Stomach smooth muscle (tissue), 2 donors: ENCODE results near the gene HPS5.
"Not testable (repeated sequence)": the region's sequence is repeated elsewhere in the genome, so short reads cannot be mapped to it uniquely, and the experiment has no call there.

Experiments used
- H3K27ac ChIP-seq: one replicate; pipeline ENCODE4 v1.7.0; 2013; ENCODE audit warnings: mild to moderate bottlenecking, low read length, inconsistent platforms
- H3K27me3 ChIP-seq, 2 donors: one replicate each; pipeline ENCODE4 v1.7.0; 2013; ENCODE audit warnings: low read length in 2 of 2; ENCODE audit not compliant: insufficient read depth in 2 of 2, control insufficient read depth in 1 of 2
- H3K36me3 ChIP-seq, 2 donors: one replicate each; pipeline ENCODE4 v1.7.0; 2013; ENCODE audit warnings: low read length in 2 of 2; ENCODE audit not compliant: control insufficient read depth in 2 of 2, insufficient read depth in 2 of 2
- H3K4me1 ChIP-seq: one replicate; pipeline ENCODE4 v1.7.0; 2013; ENCODE audit warnings: low read length; ENCODE audit not compliant: control insufficient read depth, insufficient read depth
- H3K4me3 ChIP-seq, 2 donors: one replicate each; pipeline ENCODE4 v1.7.0; 2013; ENCODE audit warnings: low read length in 2 of 2
- H3K9ac ChIP-seq, 2 donors: one replicate each; pipeline ENCODE4 v1.7.0; 2013; ENCODE audit warnings: low read length in 2 of 2, mild to moderate bottlenecking in 1 of 2
- H3K9me3 ChIP-seq, 2 donors: one replicate each; pipeline ENCODE4 v1.7.0; 2013; ENCODE audit warnings: low read length in 2 of 2; ENCODE audit not compliant: control insufficient read depth in 2 of 2
- donor health status: healthy.
- donor health status: Pancreatic carcinoma.

The HPS5 gene

GRCh38 chr11:18358646-18359045, 36.7 kb upstream of the HPS5 start:
- Histone ChIP-seq H3K4me1 (no peaks in the 10 kb centered on the region), H3K9ac (no peak overlapping the region), H3K9me3 (no peaks in the 10 kb centered on the region), H3K27me3 (no peaks in the 10 kb centered on the region), H3K36me3 (peaks cover 27 to 33% of the 10 kb centered on the region in 2 donors), H3K27ac (no peak overlapping the region), H3K4me3 (no peak overlapping the region)

GRCh38 chr11:18352581-18352980, 30.6 kb upstream of the HPS5 start:
- no peaks in the 10 kb centered on the region for H3K27me3 ChIP-seq
- H3K27ac ChIP-seq: no peak overlapping the region
- no peaks in the 10 kb centered on the region for H3K9me3 ChIP-seq
- H3K36me3 ChIP-seq: peaks cover 13 to 37% of the 10 kb centered on the region in 2 donors
- H3K4me3 ChIP-seq: no peak overlapping the region
- H3K4me1 ChIP-seq: no peaks in the 10 kb centered on the region
- H3K9ac ChIP-seq: no peak overlapping the region

- no peaks in the 10 kb centered on the region for H3K27me3 ChIP-seq
- H3K36me3 ChIP-seq: peaks cover 26 to 42% of the 10 kb centered on the region in 2 donors
- no peak overlapping the region for H3K9ac ChIP-seq
- H3K4me3 ChIP-seq: no peak overlapping the region
- H3K27ac ChIP-seq: no peak overlapping the region
- H3K9me3 ChIP-seq: no peaks in the 10 kb centered on the region
- no peaks in the 10 kb centered on the region for H3K4me1 ChIP-seq
These were observed 25.7 kb upstream of the HPS5 start for GRCh38 chr11:18347471-18348125.

DNA sequence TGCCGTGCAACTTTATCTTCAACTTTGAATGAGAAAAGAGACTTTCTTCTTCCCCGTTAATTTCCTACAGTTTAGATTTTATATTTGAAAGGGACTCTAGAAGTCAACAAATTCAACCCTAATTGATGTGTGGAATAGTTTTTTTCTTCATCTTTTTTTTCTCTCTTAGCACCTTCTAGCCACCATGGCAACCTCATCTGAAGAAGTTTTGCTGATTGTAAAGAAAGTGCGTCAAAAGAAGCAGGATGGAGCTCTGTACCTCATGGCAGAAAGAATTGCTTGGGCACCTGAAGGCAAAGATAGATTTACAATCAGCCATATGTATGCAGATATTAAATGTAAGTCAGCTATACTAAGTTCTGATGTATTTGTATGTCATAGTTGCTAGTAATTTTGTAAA, 11.0 kb upstream of the HPS5 start:
- Histone ChIP-seq H3K9ac (no peak overlapping the region), H3K36me3 (peaks cover 25 to 30% of the 10 kb centered on the region in 2 donors), H3K27ac (no peak overlapping the region), H3K27me3 (no peaks in the 10 kb centered on the region), H3K9me3 (no peaks in the 10 kb centered on the region), H3K4me3 (no peak overlapping the region), H3K4me1 (no peaks in the 10 kb centered on the region)

DNA sequence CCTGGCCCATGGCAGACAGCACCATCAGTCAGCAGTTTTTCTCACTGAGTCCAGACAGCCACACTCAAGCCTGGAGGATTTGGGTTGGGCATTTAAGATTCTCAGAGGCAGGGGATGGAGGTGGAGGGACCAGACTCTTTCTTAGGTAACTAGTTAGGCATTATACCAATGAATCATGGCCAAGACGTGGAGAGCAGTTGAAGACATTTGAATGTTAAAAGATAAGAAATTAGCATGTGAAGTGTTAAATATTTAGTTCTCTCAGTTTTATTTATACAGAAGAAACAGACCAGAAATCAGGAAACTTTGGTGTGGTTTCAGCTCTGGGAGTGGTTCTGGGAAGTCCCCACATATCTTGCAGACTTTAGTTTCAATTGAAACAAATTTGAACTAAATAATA, 10.4 kb upstream of the HPS5 start:
- no peak overlapping the region for H3K9ac ChIP-seq
- no peak overlapping the region for H3K27ac ChIP-seq
- H3K9me3 ChIP-seq: no peaks in the 10 kb centered on the region
- no peak overlapping the region for H3K4me3 ChIP-seq
- no peaks in the 10 kb centered on the region for H3K4me1 ChIP-seq
- no peaks in the 10 kb centered on the region for H3K27me3 ChIP-seq
- H3K36me3 ChIP-seq: peaks cover 25 to 30% of the 10 kb centered on the region in 2 donors

DNA sequence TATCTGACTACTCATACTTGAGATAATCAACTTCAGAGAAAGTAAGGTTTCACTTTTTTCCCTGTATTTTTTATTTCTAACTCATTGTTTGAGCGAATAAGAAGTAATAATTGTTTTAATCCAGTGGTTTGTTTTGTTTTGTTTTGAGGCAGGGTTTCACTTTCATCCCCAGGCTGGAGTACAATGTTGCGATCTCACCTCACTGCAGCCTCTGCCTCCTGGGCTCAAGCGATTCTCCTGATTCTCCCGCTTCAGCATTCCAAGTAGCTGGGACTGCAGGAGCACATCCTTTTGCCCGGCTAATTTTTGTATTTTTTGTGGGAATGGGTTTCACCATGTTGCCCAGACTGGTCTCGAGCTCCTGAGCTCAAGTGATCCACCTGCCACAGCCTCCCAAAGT, 9.0 kb upstream of the HPS5 start:
- H3K36me3 ChIP-seq: peaks cover 18 to 23% of the 10 kb centered on the region in 2 donors
- no peak overlapping the region for H3K27ac ChIP-seq
- no peak overlapping the region for H3K4me3 ChIP-seq
- no peak overlapping the region for H3K9ac ChIP-seq
- no peaks in the 10 kb centered on the region for H3K4me1 ChIP-seq
- H3K9me3 ChIP-seq: no peaks in the 10 kb centered on the region
- no peaks in the 10 kb centered on the region for H3K27me3 ChIP-seq

- H3K9ac ChIP-seq: no peak overlapping the region
- H3K9me3 ChIP-seq: no peaks in the 10 kb centered on the region
- H3K36me3 ChIP-seq: peaks cover 11 to 13% of the 10 kb centered on the region in 2 donors
These were observed 7.4 kb upstream of the HPS5 start for GRCh38 chr11:18329196-18329870.

GRCh38 chr11:18324381-18324780, 2.4 kb upstream of the HPS5 start:
- Histone ChIP-seq H3K4me3 (peak overlapping the region in 1 of 2 donors; percentile 47), H3K27ac (no peak overlapping the region), H3K27me3 (no peaks in the 10 kb centered on the region), H3K4me1 (peaks cover 19% of the 10 kb centered on the region), H3K9ac (peak overlapping the region in 1 of 2 donors; percentile 21), H3K9me3 (no peaks in the 10 kb centered on the region), H3K36me3 (peaks cover 3 to 7% of the 10 kb centered on the region in 2 donors)

More at GRCh38 chr11:18329196-18329870, 7.4 kb upstream of the HPS5 start:
- Histone ChIP-seq H3K27ac (no peak overlapping the region), H3K4me3 (no peak overlapping the region), H3K27me3 (no peaks in the 10 kb centered on the region), H3K4me1 (peaks cover 3% of the 10 kb centered on the region)

DNA sequence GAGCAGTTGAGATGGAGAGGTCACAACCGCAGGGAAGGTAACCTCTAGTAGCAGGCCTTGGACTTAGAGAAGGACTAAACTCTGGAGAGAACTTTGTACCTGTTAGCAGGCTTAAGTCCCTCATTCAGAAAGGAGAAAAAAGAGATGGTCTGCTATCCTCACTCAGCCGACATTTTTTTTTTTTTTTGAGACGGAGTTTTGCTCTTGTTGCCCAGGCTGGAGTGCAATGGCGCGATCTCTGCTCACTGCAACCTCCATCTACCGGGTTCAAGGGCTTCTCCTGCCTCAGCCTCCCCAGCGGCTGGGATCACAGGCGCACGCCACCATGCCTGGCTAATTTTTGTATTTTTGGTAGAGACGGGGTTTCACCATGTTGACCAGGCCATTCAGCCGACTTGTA, 1.9 kb upstream of the HPS5 start:
- H3K4me3 ChIP-seq: peak overlapping the region; percentile 47 to 84
- H3K27ac ChIP-seq, H3K9me3 ChIP-seq, H3K36me3 ChIP-seq, H3K9ac ChIP-seq, H3K27me3 ChIP-seq: not testable (repeated sequence)
- H3K4me1 ChIP-seq: peaks cover 19% of the 10 kb centered on the region

DNA sequence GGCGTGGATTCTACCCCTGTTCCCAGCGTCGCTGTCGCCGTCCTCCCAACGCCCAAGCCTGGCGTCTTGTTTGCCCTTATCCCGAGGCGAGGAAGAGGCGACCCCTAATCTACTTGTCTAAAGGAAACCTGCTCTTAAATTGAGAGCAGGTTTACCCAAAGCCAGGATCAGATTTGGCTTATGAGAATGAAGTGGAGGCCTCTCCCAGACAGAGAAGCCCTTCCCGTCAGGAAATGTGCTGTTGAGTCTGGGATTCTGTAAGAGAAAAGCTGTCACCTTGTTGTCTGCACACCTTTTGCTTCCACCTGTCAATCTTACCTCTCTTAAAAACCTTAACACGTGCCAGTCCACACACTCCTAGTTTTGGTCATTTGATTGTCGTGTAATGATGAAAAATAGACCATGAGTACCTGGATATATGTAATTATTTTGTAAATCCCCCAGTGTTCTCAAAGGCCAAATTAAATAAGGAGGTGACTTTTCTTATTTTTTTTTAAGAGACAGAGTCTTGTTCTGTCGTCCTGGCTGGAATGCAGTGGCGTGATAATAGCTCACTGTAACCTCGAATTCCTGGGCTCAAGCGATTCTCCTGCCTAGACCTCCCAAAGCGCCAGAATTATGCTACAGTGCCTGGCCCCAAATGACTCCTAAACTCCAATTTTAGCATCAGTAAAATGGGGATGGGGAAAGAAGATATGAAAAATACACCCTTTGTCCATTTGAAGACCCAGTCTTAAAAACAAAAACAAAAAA, 1.1 kb upstream of the HPS5 start:
- no peaks in the 10 kb centered on the region for H3K9me3 ChIP-seq
- H3K9ac ChIP-seq: peak overlapping the region; percentile 84 to 89
- peak overlapping the region; percentile 84 to 93 for H3K4me3 ChIP-seq
- no peaks in the 10 kb centered on the region for H3K27me3 ChIP-seq
- H3K4me1 ChIP-seq: peaks cover 19% of the 10 kb centered on the region
- peaks cover 0 to 3% of the 10 kb centered on the region in 2 donors for H3K36me3 ChIP-seq
- H3K27ac ChIP-seq: no peak overlapping the region
